ENCODE results near the gene SMYD3.

GRCh38 chr1:246383239-246383589 lies 123.9 kb downstream of the SMYD3 start:
- TF ChIP-seq RAD21 (conservative IDR thresholded peaks at IDR 0.05 in 1 of 2, IDR thresholded peaks at IDR 0.05 in 1 of 2) (no peak), HOXA7 (CRISPR knock-in tag; IDR thresholded peaks at IDR 0.05) (no peak), SMC3 (IDR thresholded peaks at IDR 0.05) (no peak), JUN (IDR thresholded peaks at IDR 0.05) (no peak), MAX (IDR thresholded peaks at IDR 0.05) (no peak), ESRRA (IDR thresholded peaks at IDR 0.05; ENCODE audit: borderline replicate concordance, low read length) (no peak)
- TF ChIP-seq, protein P1, sequence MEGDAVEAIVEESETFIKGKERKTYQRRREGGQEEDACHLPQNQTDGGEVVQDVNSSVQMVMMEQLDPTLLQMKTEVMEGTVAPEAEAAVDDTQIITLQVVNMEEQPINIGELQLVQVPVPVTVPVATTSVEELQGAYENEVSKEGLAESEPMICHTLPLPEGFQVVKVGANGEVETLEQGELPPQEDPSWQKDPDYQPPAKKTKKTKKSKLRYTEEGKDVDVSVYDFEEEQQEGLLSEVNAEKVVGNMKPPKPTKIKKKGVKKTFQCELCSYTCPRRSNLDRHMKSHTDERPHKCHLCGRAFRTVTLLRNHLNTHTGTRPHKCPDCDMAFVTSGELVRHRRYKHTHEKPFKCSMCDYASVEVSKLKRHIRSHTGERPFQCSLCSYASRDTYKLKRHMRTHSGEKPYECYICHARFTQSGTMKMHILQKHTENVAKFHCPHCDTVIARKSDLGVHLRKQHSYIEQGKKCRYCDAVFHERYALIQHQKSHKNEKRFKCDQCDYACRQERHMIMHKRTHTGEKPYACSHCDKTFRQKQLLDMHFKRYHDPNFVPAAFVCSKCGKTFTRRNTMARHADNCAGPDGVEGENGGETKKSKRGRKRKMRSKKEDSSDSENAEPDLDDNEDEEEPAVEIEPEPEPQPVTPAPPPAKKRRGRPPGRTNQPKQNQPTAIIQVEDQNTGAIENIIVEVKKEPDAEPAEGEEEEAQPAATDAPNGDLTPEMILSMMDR (IDR thresholded peaks at IDR 0.05): no peak
- TF ChIP-seq, protein P2, sequence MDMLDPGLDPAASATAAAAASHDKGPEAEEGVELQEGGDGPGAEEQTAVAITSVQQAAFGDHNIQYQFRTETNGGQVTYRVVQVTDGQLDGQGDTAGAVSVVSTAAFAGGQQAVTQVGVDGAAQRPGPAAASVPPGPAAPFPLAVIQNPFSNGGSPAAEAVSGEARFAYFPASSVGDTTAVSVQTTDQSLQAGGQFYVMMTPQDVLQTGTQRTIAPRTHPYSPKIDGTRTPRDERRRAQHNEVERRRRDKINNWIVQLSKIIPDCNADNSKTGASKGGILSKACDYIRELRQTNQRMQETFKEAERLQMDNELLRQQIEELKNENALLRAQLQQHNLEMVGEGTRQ (IDR thresholded peaks at IDR 0.05): no peak
